GM19193 (cell line): ENCODE results near the gene DBT.

ENCODE experiments used
- POLR2A ChIP-seq: IDR thresholded peaks from 4 replicates; pipeline ENCODE4 v1.6.1; 2011; ENCODE audit not compliant: insufficient read depth, insufficient read length; ENCODE audit errors: extremely low read depth

Gene DBT

GRCh38 chr1:100219457-100219856 lies 30.2 kb downstream of the DBT start:
- no peak for TF ChIP-seq POLR2A

- TF ChIP-seq POLR2A, result no peak
Measured at GRCh38 chr1:100217834-100218233, 31.8 kb downstream of the DBT start.

GRCh38 chr1:100215101-100215500 lies 34.5 kb downstream of the DBT start:
- TF ChIP-seq POLR2A, result no peak

- TF ChIP-seq POLR2A, result no peak
Measured at GRCh38 chr1:100213141-100213540, 36.5 kb downstream of the DBT start.

- TF ChIP-seq POLR2A, result no peak
Measured at GRCh38 chr1:100206301-100206700, 43.3 kb downstream of the DBT start.

- TF ChIP-seq POLR2A, result no peak
Measured at GRCh38 chr1:100198596-100198995, 51.0 kb downstream of the DBT start.

GRCh38 chr1:100188617-100189016 lies 61.0 kb downstream of the DBT start:
- TF ChIP-seq POLR2A, result no peak

GRCh38 chr1:100187912-100188311 lies 61.7 kb downstream of the DBT start:
- no peak for TF ChIP-seq POLR2A

- no peak for TF ChIP-seq POLR2A
Measured at GRCh38 chr1:100184536-100184935, 65.1 kb downstream of the DBT start.

- TF ChIP-seq POLR2A, result no peak
Measured at GRCh38 chr1:100183370-100183769, 66.3 kb downstream of the DBT start.

GRCh38 chr1:100178091-100178490 lies 71.5 kb downstream of the DBT start, which contains the start of gene LRRC39:
Gene LRRC39, minus strand, starts transcription at chr1:100178256. Its CDS starts 9,740 bp downstream, at chr1:100168516.
- no peak for TF ChIP-seq POLR2A

GRCh38 chr1:100177295-100178041 lies 72.2 kb downstream of the DBT start:
- TF ChIP-seq POLR2A, result no peak

- no peak for TF ChIP-seq POLR2A
Measured at GRCh38 chr1:100168051-100168450, 81.6 kb downstream of the DBT start.

GRCh38 chr1:100164702-100165101 lies 84.9 kb downstream of the DBT start:
- no peak for TF ChIP-seq POLR2A

GRCh38 chr1:100164216-100164615 lies 85.4 kb downstream of the DBT start:
- no peak for TF ChIP-seq POLR2A

GRCh38 chr1:100162881-100163280 lies 86.8 kb downstream of the DBT start:
- no peak for TF ChIP-seq POLR2A

- no peak for TF ChIP-seq POLR2A
Measured at GRCh38 chr1:100152271-100152670, 97.4 kb downstream of the DBT start.

- no peak for TF ChIP-seq POLR2A
Measured at GRCh38 chr1:100151679-100152078, 98.0 kb downstream of the DBT start.

- TF ChIP-seq POLR2A, result no peak
Measured at GRCh38 chr1:100147875-100148274, 101.8 kb downstream of the DBT start.
